Right lobe of liver (tissue), 6 donors: ENCODE measurements around the gene RNF31. TPM values are rescaled to one million over a fixed set of nuclear protein-coding genes. Genes with fewer than 3 reads are reported as not detected.
A peak's percentile ranks its signal among the peaks of the same experiment; 100 is the strongest.

Source experiments
- ATAC-seq, 4 donors: fragments of 200-7000 bp; cut with Tn5 transposase; one replicate each; pipeline ENCODE4 v1.9.1; 2020; ENCODE audit warnings: mild to moderate bottlenecking in 4 of 4, moderate library complexity in 4 of 4
- DNase-seq, 3 donors: peaks; one replicate each; pipeline ENCODE4 v3.0.0-alpha.2; 2020
- H3K27ac ChIP-seq, 3 donors: fragments of 200-600 bp; one replicate each; pipeline ENCODE4 v1.8.0; 2022
- H3K27me3 ChIP-seq, 2 donors: fragments of 200-600 bp; one replicate each; pipeline ENCODE4 v1.8.0; 2022
- H3K36me3 ChIP-seq, 4 donors: fragments of 200-600 bp; sonication (generic) in 1 of 4; one replicate each; pipeline versions ENCODE4 v1.5.1 to v1.8.0; 2017 to 2022; ENCODE audit warnings: control low read depth in 1 of 4
- H3K4me1 ChIP-seq, 4 donors: fragments of 200-600 bp; sonication (generic) in 1 of 4; one replicate each; pipeline versions ENCODE4 v1.5.1 to v1.8.0; 2017 to 2022; ENCODE audit warnings: control low read depth in 1 of 4
- H3K4me3 ChIP-seq, 3 donors: fragments of 200-600 bp; one replicate each; pipeline ENCODE4 v1.8.0; 2022
- H3K9me3 ChIP-seq, 4 donors: fragments of 200-600 bp; sonication (generic) in 1 of 4; one replicate each; pipeline versions ENCODE4 v1.5.1 to v1.8.0; 2017 to 2022; ENCODE audit warnings: control low read depth in 1 of 4
- CTCF ChIP-seq, 4 donors: fragments of 200-600 bp in 3 of 4; fragments of 450-650 bp in 1 of 4; IDR thresholded peaks; one replicate each; pipeline versions ENCODE4 v1.5.1 to v1.8.0; 2016 to 2022; ENCODE audit warnings: antibody characterized with exemption in 4 of 4, mild to moderate bottlenecking in 2 of 4
- POLR2A ChIP-seq: fragments of 450-650 bp; IDR thresholded peaks from one replicate; pipeline ENCODE4 v1.6.1; 2017; ENCODE audit warnings: antibody characterized with exemption, mild to moderate bottlenecking
- WGBS: methylation state at CpG from one replicate; pipeline ENCODE4 v1.1.6; 2018; ENCODE audit warnings: low coverage, low lambda C conversion rate; ENCODE audit not compliant: insufficient coverage; ENCODE audit errors: missing lambda C conversion rate; 5-methylcytosine and 5-hydroxymethylcytosine counted together
- intact Hi-C, 2 donors: fragments of 100-400 bp; cut with DNase I; formaldehyde crosslinking; loops; one replicate each; pipeline versions ENCODE4 v1.11.2 to v1.14.1; 2022
- total RNA-seq, 6 experiments: library from RNA; depleted of rRNA in 2 of 6; stranded (reverse); fragments of >200 nt in 2 of 6; fragmentation: NEBNext Ultra II Directional in 3 of 6; extraction: Animal tissue kit (Norgen Biotek cat#: 25700) in 3 of 6; gene quantifications; one replicate each; pipeline versions ENCODE4 v1.1.0 to v1.2.4, GENCODE V29; 2016 to 2023
- donor health status: DM: no; HTN: yes; CAD: no.
- donor health status: DM: no; HTN: no; CAD: no.
- donor health status: DM: no; HTN: no; CAD: no.
- donor health status: DM: no; HTN: yes; CAD: no.
- donor health status: DM: no; HTN: yes; CAD: no.

The RNF31 gene
- total RNA-seq, 6 experiments from 2014 or later: 17.5 to 39.6 (median 26.2) TPM

DNA sequence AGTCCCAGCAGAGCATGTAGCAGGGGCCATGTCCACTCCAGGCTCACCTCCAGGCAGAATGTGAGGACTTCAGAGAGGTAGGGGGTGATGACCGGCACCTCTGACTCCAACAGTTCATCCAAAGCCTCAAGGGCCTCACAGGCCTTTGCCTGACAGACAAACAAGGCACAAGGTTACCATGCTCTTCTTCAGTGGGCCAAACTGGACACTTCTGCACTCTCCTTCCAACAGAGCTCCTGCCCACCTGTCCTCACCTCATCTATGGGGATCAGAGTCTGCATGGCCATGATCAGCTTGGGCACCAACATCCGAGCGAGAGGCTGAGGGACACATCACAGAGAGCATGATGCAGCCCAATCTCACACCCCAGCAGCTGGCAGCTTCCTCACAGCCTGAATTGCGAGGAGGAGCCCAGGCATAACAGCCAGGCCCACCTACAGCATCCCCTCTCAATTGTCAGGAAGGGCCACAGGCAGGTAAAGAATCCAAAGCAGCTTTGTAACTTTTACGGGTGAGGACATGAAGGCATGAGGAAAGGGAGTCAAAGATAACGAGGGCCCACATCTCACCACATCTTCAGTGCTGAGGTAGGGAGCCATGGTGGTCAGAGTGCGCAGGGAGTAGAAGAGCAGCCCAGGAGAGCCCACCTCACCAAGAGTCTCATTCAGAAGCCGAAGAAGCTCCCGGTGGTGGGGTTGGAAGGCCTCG is 39.7 kb downstream of the RNF31 start:
- ATAC-seq (no peak), DNase-seq (no peak)
- Histone ChIP-seq H3K4me1 (peaks cover 0 to 11% (median 4%) of the 10 kb centered on the region in 4 donors), H3K9me3 (no peaks in the 10 kb centered on the region), H3K27ac (no peak overlapping the region), H3K27me3 (no peaks in the 10 kb centered on the region), H3K36me3 (peaks cover 0 to 39% (median 10%) of the 10 kb centered on the region in 4 donors), H3K4me3 (no peak overlapping the region)
- intact Hi-C loops: no loop called here
- TF ChIP-seq CTCF (IDR thresholded peaks at IDR 0.05) (no peak), POLR2A (no peak)
- 96% methylated on average over 3 of the region's 10 CpGs for WGBS

- no peaks in the 10 kb centered on the region for H3K9me3 ChIP-seq
- H3K4me3 ChIP-seq: no peak overlapping the region
- no peaks in the 10 kb centered on the region for H3K27me3 ChIP-seq
- TF ChIP-seq POLR2A (no peak), CTCF (IDR thresholded peaks at IDR 0.05) (no peak)
- ATAC-seq (no peak), DNase-seq (no peak)
- no CpG with 5 or more reads among the region's 2 CpGs for WGBS
- intact Hi-C loops: no loop called here
- no peak overlapping the region for H3K27ac ChIP-seq
- H3K4me1 ChIP-seq: peaks cover 0 to 11% (median 4%) of the 10 kb centered on the region in 4 donors
- peaks cover 0 to 36% (median 10%) of the 10 kb centered on the region in 4 donors for H3K36me3 ChIP-seq
Observed at GRCh38 chr14:24187539-24187915, 40.2 kb downstream of the RNF31 start.

GRCh38 chr14:24188251-24189058 is 41.2 kb downstream of the RNF31 start, which contains the start of gene IPO4:
Gene IPO4, minus strand, starts transcription at chr14:24188816. Its CDS starts 29 bp downstream, at chr14:24188787.
- TF ChIP-seq POLR2A: peak; percentile 82
- TF ChIP-seq CTCF (IDR thresholded peaks at IDR 0.05): no peak
- DNase-seq (peak; percentile 95 to 98 (median 97)), ATAC-seq (peak; percentile 95 to 99 (median 96))
- Histone ChIP-seq H3K9me3 (no peaks in the 10 kb centered on the region), H3K36me3 (peaks cover 0 to 38% (median 8%) of the 10 kb centered on the region in 4 donors), H3K4me3 (peak within 1 kb of the TSS; percentile 72 to 82 (median 74)), H3K27me3 (no peaks in the 10 kb centered on the region), H3K27ac (peak within 1 kb of the TSS in 2 of 3 donors; percentile 21 to 30), H3K4me1 (peaks cover 0 to 11% (median 4%) of the 10 kb centered on the region in 4 donors)
- WGBS: 0% methylated on average over 16 of the region's 65 CpGs
- intact Hi-C loops: no loop called here

DNA sequence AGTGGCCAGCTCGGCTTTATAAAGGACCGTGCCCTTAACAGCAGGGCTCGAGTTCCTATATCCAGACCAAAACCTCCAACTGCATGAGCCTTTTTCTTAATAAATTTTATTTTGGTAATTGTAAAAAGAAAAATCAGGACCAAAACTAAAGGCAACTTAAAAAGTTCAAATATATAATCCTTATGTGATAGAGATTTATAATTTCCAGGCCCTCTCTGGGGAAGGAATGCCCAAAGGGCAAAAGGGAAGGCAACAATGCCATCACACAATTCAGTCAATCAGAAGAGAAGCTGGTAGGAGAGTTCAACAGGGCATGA is 41.7 kb downstream of the RNF31 start:
- no peak for DNase-seq
- intact Hi-C loops: no loop called here
- no peak for TF ChIP-seq POLR2A
- no peak for TF ChIP-seq CTCF (IDR thresholded peaks at IDR 0.05)
- peak overlapping the region in 1 of 3 donors; percentile 21 for H3K27ac ChIP-seq
- peaks cover 0 to 12% (median 4%) of the 10 kb centered on the region in 4 donors for H3K4me1 ChIP-seq
- peak overlapping the region in 2 of 3 donors; percentile 74 to 82 for H3K4me3 ChIP-seq
- ATAC-seq: no peak
- peaks cover 0 to 34% (median 8%) of the 10 kb centered on the region in 4 donors for H3K36me3 ChIP-seq
- no peaks in the 10 kb centered on the region for H3K9me3 ChIP-seq
- no peaks in the 10 kb centered on the region for H3K27me3 ChIP-seq
- 2% methylated on average over 3 of the region's 3 CpGs for WGBS
